Lower leg skin (tissue), 4 donors: Measurements from ENCODE around the gene GTF3C4. TPM values are rescaled to one million over a fixed set of nuclear protein-coding genes. Genes with fewer than 3 reads are reported as not detected.
"Not testable (repeated sequence)": the region's sequence is repeated elsewhere in the genome, so short reads cannot be mapped to it uniquely, and the experiment has no call there.

Source experiments
- DNase-seq, 2 donors: peaks; one replicate each; pipeline ENCODE4 v3.0.0-alpha.2; 2019; ENCODE audit warnings: low spot score in 2 of 2
- H3K4me3 ChIP-seq: fragments of 200-600 bp; sonication (generic); 2 replicates; pipeline ENCODE4 v1.5.1; 2017; ENCODE audit warnings: mild to moderate bottlenecking, low read depth; ENCODE audit not compliant: poor library complexity, severe bottlenecking
- POLR2A ChIP-seq, 2 donors: fragments of 450-650 bp; IDR thresholded peaks; one replicate each; pipeline ENCODE4 v1.6.1; 2016 to 2017; ENCODE audit warnings: antibody characterized with exemption in 2 of 2, mild to moderate bottlenecking in 1 of 2, moderate library complexity in 1 of 2
- WGBS, 2 donors: methylation state at CpG; one replicate each; pipeline ENCODE4 v1.1.5; 2018; 5-methylcytosine and 5-hydroxymethylcytosine counted together
- intact Hi-C: fragments of 100-400 bp; cut with DNase I; formaldehyde crosslinking; loops from one replicate; pipeline ENCODE4 v1.15.0; 2023; ENCODE audit warnings: low total_unique reads
- total RNA-seq, 4 donors: library from RNA; depleted of rRNA; stranded (reverse); fragments of >200 nt; gene quantifications; one replicate each; pipeline ENCODE4 v1.1.0, GENCODE V29; 2016
- TF ChIP-seq, protein P1 (sequence below), 3 donors: fragments of 450-650 bp; IDR thresholded peaks; one replicate each; pipeline ENCODE4 v1.5.1; 2016; ENCODE audit warnings: antibody characterized with exemption in 3 of 3, mild to moderate bottlenecking in 3 of 3, moderate library complexity in 2 of 3

Gene GTF3C4
- total RNA-seq, 4 donors from 2014 or later: 18.7 to 23.4 (median 20.5) TPM

DNA sequence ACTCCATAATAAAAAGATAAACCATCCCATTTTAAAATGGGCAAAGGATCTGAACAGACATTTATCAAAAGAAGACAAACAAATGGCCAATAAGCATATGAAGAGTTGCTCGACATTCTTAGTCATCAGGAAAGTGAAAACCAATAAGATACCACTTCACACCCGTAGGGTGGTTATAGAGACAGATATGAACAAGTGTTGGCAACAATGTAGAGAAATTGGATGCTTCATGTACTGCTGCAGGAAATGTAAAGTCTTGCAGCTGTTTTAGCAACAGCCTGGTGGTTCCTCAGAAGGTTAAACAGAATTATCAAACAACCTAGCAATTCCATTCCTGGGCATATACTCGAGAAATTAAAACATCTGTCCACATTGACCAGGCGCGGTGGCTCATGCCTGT lies 42.5 kb downstream of the GTF3C4 start:
- TF ChIP-seq, protein P1, sequence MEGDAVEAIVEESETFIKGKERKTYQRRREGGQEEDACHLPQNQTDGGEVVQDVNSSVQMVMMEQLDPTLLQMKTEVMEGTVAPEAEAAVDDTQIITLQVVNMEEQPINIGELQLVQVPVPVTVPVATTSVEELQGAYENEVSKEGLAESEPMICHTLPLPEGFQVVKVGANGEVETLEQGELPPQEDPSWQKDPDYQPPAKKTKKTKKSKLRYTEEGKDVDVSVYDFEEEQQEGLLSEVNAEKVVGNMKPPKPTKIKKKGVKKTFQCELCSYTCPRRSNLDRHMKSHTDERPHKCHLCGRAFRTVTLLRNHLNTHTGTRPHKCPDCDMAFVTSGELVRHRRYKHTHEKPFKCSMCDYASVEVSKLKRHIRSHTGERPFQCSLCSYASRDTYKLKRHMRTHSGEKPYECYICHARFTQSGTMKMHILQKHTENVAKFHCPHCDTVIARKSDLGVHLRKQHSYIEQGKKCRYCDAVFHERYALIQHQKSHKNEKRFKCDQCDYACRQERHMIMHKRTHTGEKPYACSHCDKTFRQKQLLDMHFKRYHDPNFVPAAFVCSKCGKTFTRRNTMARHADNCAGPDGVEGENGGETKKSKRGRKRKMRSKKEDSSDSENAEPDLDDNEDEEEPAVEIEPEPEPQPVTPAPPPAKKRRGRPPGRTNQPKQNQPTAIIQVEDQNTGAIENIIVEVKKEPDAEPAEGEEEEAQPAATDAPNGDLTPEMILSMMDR (IDR thresholded peaks at IDR 0.05): no peak
- no peak for TF ChIP-seq POLR2A (IDR thresholded peaks at IDR 0.05)
- DNase-seq: no peak
- 82 to 83% methylated on average over 5 of the region's 5 CpGs for WGBS, 2 donors
- intact Hi-C loops: no loop called here
- no peak overlapping the region for H3K4me3 ChIP-seq

DNA sequence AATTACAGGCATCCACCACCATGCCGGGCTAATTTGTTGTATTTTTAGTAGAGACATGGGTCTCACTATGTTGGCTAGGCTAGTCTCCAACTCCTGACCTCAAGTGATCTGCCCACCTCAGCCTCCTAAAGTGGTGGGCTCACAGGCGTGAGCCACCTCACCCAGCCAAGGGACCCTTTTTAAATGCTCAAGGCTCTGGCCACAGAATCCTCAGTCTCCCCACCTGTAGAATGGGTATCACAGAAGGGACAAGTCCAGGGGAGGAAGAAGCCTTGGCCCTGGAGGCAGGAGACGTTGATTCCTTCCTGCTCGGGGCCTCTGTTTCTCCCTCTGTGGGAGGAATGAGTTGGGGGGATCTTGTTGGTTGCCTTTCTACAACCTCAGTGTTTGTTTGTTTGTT lies 45.7 kb downstream of the GTF3C4 start:
- no peak for TF ChIP-seq POLR2A (IDR thresholded peaks at IDR 0.05)
- TF ChIP-seq, protein P1 (IDR thresholded peaks at IDR 0.05): no peak
- DNase-seq: no peak
- intact Hi-C loops: no loop called here
- 81 to 90% methylated on average over 4 of the region's 4 CpGs for WGBS, 2 donors
- no peak overlapping the region for H3K4me3 ChIP-seq

DNA sequence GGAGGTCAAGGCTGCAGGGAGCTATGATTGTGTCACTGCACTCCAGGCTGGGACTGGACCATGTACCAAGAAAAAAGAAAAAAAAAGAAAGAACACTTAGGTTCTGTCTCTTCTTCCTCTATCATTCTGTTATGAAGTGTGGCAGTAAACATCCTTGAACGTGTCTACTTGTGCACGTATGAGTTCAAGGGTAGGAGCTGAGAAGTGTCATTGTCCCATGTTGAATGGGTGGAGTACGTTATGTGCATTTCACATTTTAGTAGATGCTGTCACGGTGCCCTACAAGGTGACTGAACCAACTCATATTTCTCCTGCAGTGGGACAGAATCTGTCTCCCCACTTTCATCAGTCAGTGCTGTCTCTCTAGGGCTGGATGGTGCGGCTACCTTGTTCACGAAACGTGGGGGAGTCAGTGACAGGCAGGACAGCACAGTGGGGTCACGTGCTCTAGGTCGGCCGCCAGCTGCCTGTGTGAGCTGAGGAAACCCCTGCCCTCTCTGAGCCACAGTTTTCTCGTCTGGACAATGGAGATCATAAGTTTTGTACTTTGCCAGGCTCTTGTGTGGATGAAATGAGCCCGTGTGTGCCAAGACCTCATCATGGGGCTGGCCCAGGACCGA lies 47.2 kb downstream of the GTF3C4 start:
- intact Hi-C loops: no loop called here
- peak in 1 of 2 donors; percentile 46 for DNase-seq
- no peak overlapping the region for H3K4me3 ChIP-seq
- no peak for TF ChIP-seq POLR2A (IDR thresholded peaks at IDR 0.05)
- TF ChIP-seq, protein P1 (IDR thresholded peaks at IDR 0.05): no peak
- 67% methylated on average over 11 to 13 of the region's 13 CpGs for WGBS, 2 donors

DNA sequence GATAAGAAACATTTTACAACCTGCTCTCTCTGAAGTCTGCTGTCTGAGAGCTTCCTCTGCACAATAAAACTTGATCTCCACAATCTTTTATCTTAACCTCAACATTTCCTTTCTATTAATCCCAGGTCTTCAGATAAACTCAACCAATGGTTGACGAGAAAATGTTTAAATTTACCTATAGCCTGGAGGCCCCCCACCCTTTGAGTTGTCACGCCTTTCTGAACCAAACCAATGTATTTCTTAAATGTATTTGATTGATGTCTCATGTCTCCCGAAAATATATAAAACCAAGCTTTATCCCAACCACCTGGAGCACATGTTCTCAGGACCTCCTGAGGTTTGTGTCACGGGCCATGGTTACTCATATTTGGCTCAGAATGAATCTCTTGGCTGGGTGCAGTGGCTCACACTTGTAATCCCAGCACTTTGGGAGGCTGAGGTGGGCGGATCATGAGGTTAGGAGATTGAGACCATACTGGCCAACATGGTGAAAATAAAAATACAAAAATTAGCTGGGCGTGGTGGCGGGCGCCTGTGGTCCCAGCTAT lies 48.2 kb downstream of the GTF3C4 start:
- intact Hi-C loops, H3K4me3 ChIP-seq: not testable (repeated sequence)
- WGBS, 2 donors: 58 to 61% methylated on average over 8 of the region's 8 CpGs
- peak in 1 of 2 donors; percentile 37 for DNase-seq

DNA sequence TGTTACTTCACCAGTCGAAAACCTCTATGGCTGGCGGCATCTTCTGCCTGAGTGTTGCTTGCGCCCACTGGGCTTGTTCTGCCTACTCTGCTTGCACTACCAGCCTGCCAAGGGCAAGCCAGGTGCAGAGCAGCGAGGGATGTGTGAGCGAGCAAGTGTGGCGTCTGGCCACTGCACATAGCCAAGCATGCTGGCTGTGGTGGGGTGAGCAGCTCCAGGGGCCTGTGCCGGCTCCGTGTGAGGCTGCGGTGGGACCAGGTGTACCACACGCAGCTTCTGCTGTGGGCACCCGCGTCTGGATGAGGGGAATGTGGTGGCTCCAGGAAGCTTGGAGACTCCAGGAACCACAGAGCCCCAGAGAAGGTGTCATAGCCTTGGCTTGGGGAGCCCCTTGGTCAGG lies 51.4 kb downstream of the GTF3C4 start:
- TF ChIP-seq, protein P1 (IDR thresholded peaks at IDR 0.05): no peak
- TF ChIP-seq POLR2A (IDR thresholded peaks at IDR 0.05): no peak
- 81 to 87% methylated on average over 11 to 12 of the region's 12 CpGs for WGBS, 2 donors
- peak in 1 of 2 donors; percentile 57 for DNase-seq
- H3K4me3 ChIP-seq: no peak overlapping the region
- intact Hi-C loops: no loop called here

DNA sequence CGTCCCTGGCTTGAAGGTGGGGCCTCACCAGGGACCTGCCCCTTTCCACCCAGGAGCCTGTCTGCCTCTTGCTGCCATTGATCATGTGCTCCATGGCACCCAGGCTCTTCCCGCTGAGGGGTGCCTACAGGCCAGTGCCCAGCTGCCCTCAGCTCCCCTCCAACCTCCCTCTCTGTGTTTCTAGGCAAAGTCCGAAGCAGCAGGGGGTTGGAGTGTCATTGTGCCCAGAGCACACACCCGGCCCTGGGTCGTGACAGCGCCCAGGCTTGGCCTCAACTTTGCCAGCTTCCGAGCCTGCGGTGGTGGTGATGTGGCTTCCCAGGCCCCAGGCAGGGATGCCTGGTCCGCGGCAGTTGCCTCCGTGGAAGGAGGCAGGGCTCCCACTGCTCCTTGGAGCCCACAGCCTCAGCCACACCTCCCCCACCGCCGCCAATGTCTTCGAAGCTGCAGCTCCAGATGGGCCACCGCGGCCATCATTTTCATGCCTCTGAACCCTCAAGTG lies 52.4 kb downstream of the GTF3C4 start:
- TF ChIP-seq, protein P1 (IDR thresholded peaks at IDR 0.05): no peak
- no peak for TF ChIP-seq POLR2A (IDR thresholded peaks at IDR 0.05)
- WGBS, 2 donors: 79 to 91% methylated on average over 13 to 16 of the region's 16 CpGs
- peak in 1 of 2 donors; percentile 68 for DNase-seq
- no peak overlapping the region for H3K4me3 ChIP-seq
- intact Hi-C loops: no loop called here
